Keratinocyte (primary cell): ENCODE measurements around the gene B3GALT2.

Experiments used
- EZH2 ChIP-seq: IDR thresholded peaks from one replicate; pipeline ENCODE4 v1.6.1; 2012; ENCODE audit warnings: inconsistent platforms, mild to moderate bottlenecking, low read length, moderate library complexity
- TF ChIP-seq, protein P1 (sequence below), 3 experiments: IDR thresholded peaks in 1 of 3; conservative IDR thresholded peaks in 1 of 3; optimal IDR thresholded peaks in 1 of 3; 2 replicates in 2 of 3; 3 replicates in 1 of 3; pipeline versions ENCODE3 to v1.5.1; 2011; ENCODE audit warnings: low read length in 3 of 3, mild to moderate bottlenecking in 3 of 3, moderate library complexity in 2 of 3, control low read depth in 1 of 3, inconsistent platforms in 1 of 3; ENCODE audit not compliant: insufficient read depth in 2 of 3; ENCODE audit errors: extremely low read depth in 1 of 3

DNA sequence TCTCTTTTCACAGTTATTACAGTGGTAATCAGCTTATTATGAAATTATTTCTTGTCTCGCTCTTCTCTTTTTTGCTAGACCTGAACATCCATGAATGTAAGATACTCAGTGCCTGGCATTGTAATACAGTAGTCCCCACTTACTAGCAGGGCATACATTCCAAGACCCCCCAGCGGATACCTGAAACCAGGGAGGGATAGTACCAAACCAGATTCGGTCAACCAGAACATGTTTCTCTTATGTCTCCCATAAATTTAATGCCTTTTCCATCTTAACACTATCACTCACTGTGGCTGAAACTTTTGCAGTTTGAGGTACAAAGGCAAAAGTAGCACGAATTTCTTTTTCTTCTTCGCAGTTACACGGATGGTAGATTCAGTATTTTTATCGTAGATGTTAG, 24.6 kb upstream of the B3GALT2 start:
- no peak for TF ChIP-seq EZH2
- TF ChIP-seq, protein P1, sequence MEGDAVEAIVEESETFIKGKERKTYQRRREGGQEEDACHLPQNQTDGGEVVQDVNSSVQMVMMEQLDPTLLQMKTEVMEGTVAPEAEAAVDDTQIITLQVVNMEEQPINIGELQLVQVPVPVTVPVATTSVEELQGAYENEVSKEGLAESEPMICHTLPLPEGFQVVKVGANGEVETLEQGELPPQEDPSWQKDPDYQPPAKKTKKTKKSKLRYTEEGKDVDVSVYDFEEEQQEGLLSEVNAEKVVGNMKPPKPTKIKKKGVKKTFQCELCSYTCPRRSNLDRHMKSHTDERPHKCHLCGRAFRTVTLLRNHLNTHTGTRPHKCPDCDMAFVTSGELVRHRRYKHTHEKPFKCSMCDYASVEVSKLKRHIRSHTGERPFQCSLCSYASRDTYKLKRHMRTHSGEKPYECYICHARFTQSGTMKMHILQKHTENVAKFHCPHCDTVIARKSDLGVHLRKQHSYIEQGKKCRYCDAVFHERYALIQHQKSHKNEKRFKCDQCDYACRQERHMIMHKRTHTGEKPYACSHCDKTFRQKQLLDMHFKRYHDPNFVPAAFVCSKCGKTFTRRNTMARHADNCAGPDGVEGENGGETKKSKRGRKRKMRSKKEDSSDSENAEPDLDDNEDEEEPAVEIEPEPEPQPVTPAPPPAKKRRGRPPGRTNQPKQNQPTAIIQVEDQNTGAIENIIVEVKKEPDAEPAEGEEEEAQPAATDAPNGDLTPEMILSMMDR (optimal IDR thresholded peaks at IDR 0.05 in 1 of 3, IDR thresholded peaks at IDR 0.05 in 1 of 3, conservative IDR thresholded peaks at IDR 0.05 in 1 of 3; ENCODE audit: extremely low read depth in 1 of 3, insufficient read depth in 2 of 3, low read length in 3 of 3), result no peak
